ENCODE measurements around the gene MGAT5.

DNA sequence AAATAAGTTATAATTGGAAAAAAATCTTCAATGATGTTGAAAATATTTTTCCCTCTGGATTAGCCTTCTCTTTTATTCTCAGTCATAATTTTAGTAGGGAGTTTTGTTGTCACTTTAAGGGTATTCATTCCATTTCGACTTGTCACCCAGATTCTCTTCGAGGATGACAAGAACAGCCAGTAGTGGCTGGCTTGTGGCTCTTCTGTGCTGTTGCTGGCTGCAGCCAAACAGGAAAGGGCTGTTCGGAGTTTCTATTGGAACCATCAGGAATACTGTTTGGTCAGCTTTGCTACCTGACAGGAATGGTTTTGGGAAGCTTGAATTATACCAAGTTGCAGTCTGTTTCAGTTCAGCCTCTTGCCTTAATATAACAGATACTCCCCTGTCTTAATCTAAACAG lies 41.6 kb downstream of the MGAT5 start:
- TF ChIP-seq MYC (IDR thresholded peaks at IDR 0.05; ENCODE audit: low read depth, low read length): no peak
- TF ChIP-seq, protein P1, sequence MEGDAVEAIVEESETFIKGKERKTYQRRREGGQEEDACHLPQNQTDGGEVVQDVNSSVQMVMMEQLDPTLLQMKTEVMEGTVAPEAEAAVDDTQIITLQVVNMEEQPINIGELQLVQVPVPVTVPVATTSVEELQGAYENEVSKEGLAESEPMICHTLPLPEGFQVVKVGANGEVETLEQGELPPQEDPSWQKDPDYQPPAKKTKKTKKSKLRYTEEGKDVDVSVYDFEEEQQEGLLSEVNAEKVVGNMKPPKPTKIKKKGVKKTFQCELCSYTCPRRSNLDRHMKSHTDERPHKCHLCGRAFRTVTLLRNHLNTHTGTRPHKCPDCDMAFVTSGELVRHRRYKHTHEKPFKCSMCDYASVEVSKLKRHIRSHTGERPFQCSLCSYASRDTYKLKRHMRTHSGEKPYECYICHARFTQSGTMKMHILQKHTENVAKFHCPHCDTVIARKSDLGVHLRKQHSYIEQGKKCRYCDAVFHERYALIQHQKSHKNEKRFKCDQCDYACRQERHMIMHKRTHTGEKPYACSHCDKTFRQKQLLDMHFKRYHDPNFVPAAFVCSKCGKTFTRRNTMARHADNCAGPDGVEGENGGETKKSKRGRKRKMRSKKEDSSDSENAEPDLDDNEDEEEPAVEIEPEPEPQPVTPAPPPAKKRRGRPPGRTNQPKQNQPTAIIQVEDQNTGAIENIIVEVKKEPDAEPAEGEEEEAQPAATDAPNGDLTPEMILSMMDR (IDR thresholded peaks at IDR 0.05; ENCODE audit: low read depth, low read length): no peak

All from NB4 (cell line).